DND-41 (cell line): Measurements from ENCODE around the gene SERINC5.

Experiments used
- ATAC-seq: fragments of 200-7000 bp; cut with Tn5 transposase; 3 replicates; pipeline ENCODE4 v1.9.1; 2021; ENCODE audit warnings: low read depth; ENCODE audit not compliant: insufficient read depth
- DNase-seq: peaks from one replicate; pipeline ENCODE4 v3.0.0-alpha.2; 2020
- H2AFZ ChIP-seq: 2 replicates; pipeline ENCODE4 v1.6.0; 2012; ENCODE audit warnings: low read depth, low read length
- H3K27ac ChIP-seq: 2 replicates; pipeline ENCODE4 v1.5.1; 2012; ENCODE audit warnings: low read length, inconsistent platforms
- H3K27me3 ChIP-seq: fragments of 200-600 bp; sonication (generic); 2 replicates; pipeline ENCODE4 v1.6.0; 2012; ENCODE audit warnings: low read length, mild to moderate bottlenecking, inconsistent platforms; ENCODE audit not compliant: insufficient read depth, poor library complexity
- H3K36me3 ChIP-seq: 2 replicates; pipeline ENCODE4 v1.5.1; 2012; ENCODE audit warnings: low read length, inconsistent platforms; ENCODE audit not compliant: insufficient read depth
- H3K4me1 ChIP-seq: 2 replicates; pipeline ENCODE4 v1.5.1; 2012; ENCODE audit warnings: mild to moderate bottlenecking, low read length; ENCODE audit not compliant: insufficient read depth
- H3K4me2 ChIP-seq: 2 replicates; pipeline ENCODE4 v1.6.0; 2012; ENCODE audit warnings: mild to moderate bottlenecking, moderate library complexity, low read length, inconsistent platforms; ENCODE audit not compliant: insufficient read depth
- H3K4me3 ChIP-seq, 2 experiments: fragments of 200-600 bp in 1 of 2; shearing (Covaris generic) in 1 of 2; 2 replicates each; pipeline ENCODE4 v1.5.1; 2012 to 2016; ENCODE audit warnings: inconsistent platforms in 2 of 2, low read length in 2 of 2, mild to moderate bottlenecking in 2 of 2, low read depth in 1 of 2, moderate library complexity in 1 of 2
- H3K79me2 ChIP-seq: 2 replicates; pipeline ENCODE4 v1.6.0; 2012; ENCODE audit warnings: low read length, inconsistent platforms; ENCODE audit not compliant: insufficient read depth
- H3K9ac ChIP-seq: 2 replicates; pipeline ENCODE4 v1.6.0; 2012; ENCODE audit warnings: low read depth, mild to moderate bottlenecking, inconsistent platforms, low read length, moderate library complexity
- H3K9me3 ChIP-seq: 2 replicates; pipeline ENCODE4 v1.5.1; 2012; ENCODE audit warnings: low read length, moderate library complexity, mild to moderate bottlenecking, inconsistent platforms; ENCODE audit not compliant: insufficient read depth, severe bottlenecking
- H4K20me1 ChIP-seq: 2 replicates; pipeline ENCODE4 v1.6.0; 2012; ENCODE audit warnings: low read length; ENCODE audit not compliant: insufficient read depth
- EZH2 ChIP-seq: IDR thresholded peaks from 3 replicates; pipeline ENCODE4 v1.6.1; 2012; ENCODE audit warnings: borderline replicate concordance, low read depth, mild to moderate bottlenecking, moderate library complexity, low read length, inconsistent platforms; ENCODE audit not compliant: severe bottlenecking
- TF ChIP-seq, protein P1 (sequence below): IDR thresholded peaks from 2 replicates; pipeline ENCODE4 v1.5.1; 2012; ENCODE audit warnings: borderline replicate concordance, low read length, moderate library complexity, mild to moderate bottlenecking; ENCODE audit not compliant: poor library complexity, severe bottlenecking; ENCODE audit errors: extremely low read depth

SERINC5 gene

GRCh38 chr5:80242849-80243248 is 13.0 kb downstream of the SERINC5 start:
- peaks cover 54% of the 10 kb centered on the region for H3K4me1 ChIP-seq

DNA sequence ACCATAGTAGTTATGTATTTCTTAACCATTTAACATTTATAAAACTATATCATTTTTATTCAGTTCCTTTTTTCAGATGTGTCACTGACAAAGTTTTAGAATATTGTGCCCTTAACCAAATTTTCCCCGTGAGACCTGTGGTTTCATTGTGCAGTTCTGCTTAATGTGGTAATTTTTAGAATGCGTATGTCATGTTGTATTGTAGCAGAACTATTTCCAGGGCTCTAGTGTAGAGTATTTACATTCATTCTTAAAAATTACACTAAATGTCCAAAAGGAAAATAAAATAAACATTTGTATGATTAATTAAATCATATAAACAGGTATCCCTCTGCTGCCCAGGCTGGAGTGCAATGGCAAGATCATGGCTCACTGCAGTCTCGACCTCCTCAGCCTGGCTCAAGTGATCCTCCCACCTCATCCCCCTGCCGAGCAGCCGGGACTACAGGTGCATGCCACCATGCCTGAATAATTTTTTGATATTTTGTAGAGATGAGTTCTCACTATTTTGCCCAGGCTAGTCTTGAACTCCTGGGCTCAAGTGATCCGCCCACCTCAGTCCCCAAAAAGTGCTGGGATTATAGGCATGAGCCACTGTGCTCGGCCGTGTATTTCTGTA is 15.4 kb downstream of the SERINC5 start:
- peaks cover 16% of the 10 kb centered on the region for H3K9me3 ChIP-seq
- H3K4me2 ChIP-seq, result no peak overlapping the region
- ATAC-seq (peak; percentile 56; the same call in 1 of the 3 replicates), DNase-seq (no peak)
- H3K27me3 ChIP-seq, result no peaks in the 10 kb centered on the region
- H3K79me2 ChIP-seq, result peaks cover 97% of the 10 kb centered on the region
- no peak overlapping the region for H2AFZ ChIP-seq
- no peak overlapping the region for H3K9ac ChIP-seq
- peaks cover 35% of the 10 kb centered on the region for H3K4me1 ChIP-seq
- no peak overlapping the region for H3K4me3 ChIP-seq
- TF ChIP-seq, protein P1, sequence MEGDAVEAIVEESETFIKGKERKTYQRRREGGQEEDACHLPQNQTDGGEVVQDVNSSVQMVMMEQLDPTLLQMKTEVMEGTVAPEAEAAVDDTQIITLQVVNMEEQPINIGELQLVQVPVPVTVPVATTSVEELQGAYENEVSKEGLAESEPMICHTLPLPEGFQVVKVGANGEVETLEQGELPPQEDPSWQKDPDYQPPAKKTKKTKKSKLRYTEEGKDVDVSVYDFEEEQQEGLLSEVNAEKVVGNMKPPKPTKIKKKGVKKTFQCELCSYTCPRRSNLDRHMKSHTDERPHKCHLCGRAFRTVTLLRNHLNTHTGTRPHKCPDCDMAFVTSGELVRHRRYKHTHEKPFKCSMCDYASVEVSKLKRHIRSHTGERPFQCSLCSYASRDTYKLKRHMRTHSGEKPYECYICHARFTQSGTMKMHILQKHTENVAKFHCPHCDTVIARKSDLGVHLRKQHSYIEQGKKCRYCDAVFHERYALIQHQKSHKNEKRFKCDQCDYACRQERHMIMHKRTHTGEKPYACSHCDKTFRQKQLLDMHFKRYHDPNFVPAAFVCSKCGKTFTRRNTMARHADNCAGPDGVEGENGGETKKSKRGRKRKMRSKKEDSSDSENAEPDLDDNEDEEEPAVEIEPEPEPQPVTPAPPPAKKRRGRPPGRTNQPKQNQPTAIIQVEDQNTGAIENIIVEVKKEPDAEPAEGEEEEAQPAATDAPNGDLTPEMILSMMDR, result no peak
- no peak for TF ChIP-seq EZH2
- peaks cover 23% of the 10 kb centered on the region for H4K20me1 ChIP-seq
- H3K27ac ChIP-seq, result peak overlapping the region; percentile 58
- peaks cover 35% of the 10 kb centered on the region for H3K36me3 ChIP-seq

More at GRCh38 chr5:80242849-80243248, 13.0 kb downstream of the SERINC5 start:
- Histone ChIP-seq H2AFZ (no peak overlapping the region), H3K9me3 (peaks cover 16% of the 10 kb centered on the region), H4K20me1 (peaks cover 23% of the 10 kb centered on the region), H3K27me3 (no peaks in the 10 kb centered on the region), H3K4me3 (no peak overlapping the region), H3K9ac (no peak overlapping the region), H3K79me2 (peaks cover 98% of the 10 kb centered on the region), H3K27ac (no peak overlapping the region), H3K36me3 (peaks cover 35% of the 10 kb centered on the region), H3K4me2 (no peak overlapping the region)
- no peak for ATAC-seq
- TF ChIP-seq EZH2, result no peak
- TF ChIP-seq, protein P1, result no peak
- no peak for DNase-seq

GRCh38 chr5:80239680-80240367 is 16.0 kb downstream of the SERINC5 start:
- TF ChIP-seq EZH2, result no peak
- ATAC-seq (0 out of 3 replicates have a peak, but pooled peaks have one; percentile 33), DNase-seq (no peak)
- Histone ChIP-seq H3K4me1 (peaks cover 35% of the 10 kb centered on the region), H3K4me2 (no peak overlapping the region), H3K36me3 (peaks cover 30% of the 10 kb centered on the region), H3K79me2 (peaks cover 97% of the 10 kb centered on the region), H3K27me3 (no peaks in the 10 kb centered on the region), H3K4me3 (no peak overlapping the region), H3K9ac (no peak overlapping the region), H2AFZ (no peak overlapping the region), H3K27ac (peak overlapping the region; percentile 58), H4K20me1 (peaks cover 20% of the 10 kb centered on the region), H3K9me3 (peaks cover 15% of the 10 kb centered on the region)

- Histone ChIP-seq H3K36me3 (peaks cover 24% of the 10 kb centered on the region), H3K9me3 (peaks cover 14% of the 10 kb centered on the region), H3K4me1 (peaks cover 38% of the 10 kb centered on the region), H3K27me3 (no peaks in the 10 kb centered on the region), H3K4me2 (no peak overlapping the region), H3K27ac (peak overlapping the region; percentile 58), H4K20me1 (peaks cover 22% of the 10 kb centered on the region), H2AFZ (no peak overlapping the region), H3K9ac (no peak overlapping the region), H3K4me3 (no peak overlapping the region), H3K79me2 (peaks cover 97% of the 10 kb centered on the region)
- ATAC-seq (peak; percentile 35; the same call in 1 of the 3 replicates), DNase-seq (peak; percentile 33)
- no peak for TF ChIP-seq EZH2
- TF ChIP-seq, protein P1, result no peak
Measured at GRCh38 chr5:80238778-80239679, 16.8 kb downstream of the SERINC5 start.
